ENCODE results near the gene PRLR. TPM values are rescaled to one million over a fixed set of nuclear protein-coding genes. Genes with fewer than 3 reads are reported as not detected.

PRLR gene
- total RNA-seq, 1 donor from 2014 or later = 0.21 TPM

GRCh38 chr5:35163710-35164033 lies 66.6 kb downstream of the PRLR start:
- Mint-ChIP-seq H3K27ac (ENCODE audit: unreplicated experiment) (no peak overlapping the region), H3K9me3 (ENCODE audit: unreplicated experiment) (no peaks in the 10 kb centered on the region), H3K4me1 (ENCODE audit: unreplicated experiment) (peaks cover under 1% of the 10 kb centered on the region), H3K36me3 (ENCODE audit: low read depth, unreplicated experiment) (no peaks in the 10 kb centered on the region), H3K27me3 (ENCODE audit: unreplicated experiment) (no peaks in the 10 kb centered on the region), H3K4me3 (ENCODE audit: unreplicated experiment) (no peak overlapping the region)
- DNase-seq (ENCODE audit: low spot score) = no peak
- TF ChIP-seq CTCF (IDR thresholded peaks at IDR 0.05; ENCODE audit: unreplicated experiment) = no peak

GRCh38 chr5:35162848-35163709 lies 67.2 kb downstream of the PRLR start:
- Mint-ChIP-seq H3K27ac (ENCODE audit: unreplicated experiment) (no peak overlapping the region), H3K27me3 (ENCODE audit: unreplicated experiment) (no peaks in the 10 kb centered on the region), H3K36me3 (ENCODE audit: low read depth, unreplicated experiment) (no peaks in the 10 kb centered on the region), H3K4me1 (ENCODE audit: unreplicated experiment) (peaks cover 6% of the 10 kb centered on the region), H3K9me3 (ENCODE audit: unreplicated experiment) (no peaks in the 10 kb centered on the region), H3K4me3 (ENCODE audit: unreplicated experiment) (no peak overlapping the region)
- no peak for TF ChIP-seq CTCF (IDR thresholded peaks at IDR 0.05; ENCODE audit: unreplicated experiment)
- no peak for DNase-seq (ENCODE audit: low spot score)

GRCh38 chr5:35161652-35162273 lies 68.5 kb downstream of the PRLR start:
- Mint-ChIP-seq H3K9me3 (ENCODE audit: unreplicated experiment) (no peaks in the 10 kb centered on the region), H3K4me3 (ENCODE audit: unreplicated experiment) (no peak overlapping the region), H3K27ac (ENCODE audit: unreplicated experiment) (no peak overlapping the region), H3K36me3 (ENCODE audit: low read depth, unreplicated experiment) (no peaks in the 10 kb centered on the region), H3K4me1 (ENCODE audit: unreplicated experiment) (peaks cover 9% of the 10 kb centered on the region), H3K27me3 (ENCODE audit: unreplicated experiment) (no peaks in the 10 kb centered on the region)
- no peak for TF ChIP-seq CTCF (IDR thresholded peaks at IDR 0.05; ENCODE audit: unreplicated experiment)
- no peak for DNase-seq (ENCODE audit: low spot score)

- no peak overlapping the region for H3K4me3 Mint-ChIP-seq (ENCODE audit: unreplicated experiment)
- no peak overlapping the region for H3K27ac Mint-ChIP-seq (ENCODE audit: unreplicated experiment)
- H3K27me3 Mint-ChIP-seq (ENCODE audit: unreplicated experiment) = no peaks in the 10 kb centered on the region
- H3K36me3 Mint-ChIP-seq (ENCODE audit: low read depth, unreplicated experiment) = no peaks in the 10 kb centered on the region
- no peak for DNase-seq (ENCODE audit: low spot score)
- no peaks in the 10 kb centered on the region for H3K9me3 Mint-ChIP-seq (ENCODE audit: unreplicated experiment)
- peaks cover 9% of the 10 kb centered on the region for H3K4me1 Mint-ChIP-seq (ENCODE audit: unreplicated experiment)
- no peak for TF ChIP-seq CTCF (IDR thresholded peaks at IDR 0.05; ENCODE audit: unreplicated experiment)
Observed at GRCh38 chr5:35160486-35161116, 69.7 kb downstream of the PRLR start.

GRCh38 chr5:35159370-35159742 lies 70.9 kb downstream of the PRLR start:
- Mint-ChIP-seq H3K27ac (ENCODE audit: unreplicated experiment) (no peak overlapping the region), H3K4me1 (ENCODE audit: unreplicated experiment) (peaks cover 9% of the 10 kb centered on the region), H3K27me3 (ENCODE audit: unreplicated experiment) (no peaks in the 10 kb centered on the region), H3K4me3 (ENCODE audit: unreplicated experiment) (no peak overlapping the region), H3K36me3 (ENCODE audit: low read depth, unreplicated experiment) (no peaks in the 10 kb centered on the region), H3K9me3 (ENCODE audit: unreplicated experiment) (no peaks in the 10 kb centered on the region)
- no peak for TF ChIP-seq CTCF (IDR thresholded peaks at IDR 0.05; ENCODE audit: unreplicated experiment)
- no peak for DNase-seq (ENCODE audit: low spot score)
